GM12891 (cell line): ENCODE measurements around the gene INPP4A.
A peak's percentile ranks its signal among the peaks of the same experiment; 100 is the strongest.

ENCODE experiments used
- POLR2A ChIP-seq: IDR thresholded peaks from 2 replicates; pipeline ENCODE4 v1.6.1; 2011; ENCODE audit warnings: low read depth, low read length, control low read depth
- TAF1 ChIP-seq: IDR thresholded peaks from 2 replicates; pipeline ENCODE4 v1.6.1; 2011; ENCODE audit warnings: low read depth, low read length, control low read depth

DNA sequence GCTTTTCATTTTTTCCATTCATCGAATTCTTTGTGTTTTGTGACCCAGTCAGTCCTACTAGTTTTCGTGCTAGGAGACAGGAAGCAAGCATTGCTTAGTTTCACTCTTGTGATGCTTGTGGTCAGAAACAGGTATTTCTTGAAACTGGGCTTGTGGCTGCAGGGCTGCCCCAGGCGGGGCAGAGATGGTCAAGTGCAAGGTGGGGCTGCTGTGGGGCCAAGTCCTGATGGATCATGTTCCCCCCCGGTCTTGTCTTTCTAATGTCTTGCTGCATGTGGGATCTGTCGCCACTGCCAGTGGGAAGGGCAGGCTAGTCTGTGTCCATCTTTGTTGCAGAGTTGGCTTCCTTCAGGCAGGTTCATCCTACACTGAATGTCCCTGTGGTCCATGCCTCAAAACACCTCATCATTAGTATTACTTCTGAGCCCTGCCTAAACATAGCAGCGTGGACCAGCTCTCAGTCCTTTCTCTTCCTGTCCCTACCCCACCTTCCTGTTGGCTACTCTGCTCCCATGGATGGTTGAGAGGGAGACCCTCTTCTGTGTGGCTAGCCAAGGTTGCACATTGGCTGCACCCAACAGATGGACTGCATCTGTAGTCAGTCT lies 38.7 kb downstream of the INPP4A start:
- TF ChIP-seq POLR2A (peak; percentile 48), TAF1 (no peak)
